GM21360 (cell line): ENCODE results near the gene ZNF81.
"Not testable (repeated sequence)": the region's sequence is repeated elsewhere in the genome, so short reads cannot be mapped to it uniquely, and the experiment has no call there.

ENCODE experiments used
- ATAC-seq: cut with Tn5 transposase; IDR thresholded peaks from one replicate; pipeline ENCODE4 v1.9.1; 2021; ENCODE audit warnings: mild to moderate bottlenecking, moderate library complexity; ENCODE audit not compliant: unreplicated experiment

Gene ZNF81

GRCh38 chrX:47843363-47843762 lies 6.7 kb downstream of the ZNF81 start:
- ATAC-seq: no peak

GRCh38 chrX:47844117-47844516 lies 7.4 kb downstream of the ZNF81 start:
- ATAC-seq: no peak

- no peak for ATAC-seq
These were observed 9.3 kb downstream of the ZNF81 start for GRCh38 chrX:47846040-47846439.

GRCh38 chrX:47849778-47850177 lies 13.1 kb downstream of the ZNF81 start:
- ATAC-seq: no peak

GRCh38 chrX:47850389-47850788 lies 13.7 kb downstream of the ZNF81 start:
- ATAC-seq: not testable (repeated sequence)

- no peak for ATAC-seq
These were observed 14.2 kb downstream of the ZNF81 start for GRCh38 chrX:47850901-47851300.

- ATAC-seq: no peak
These were observed 17.8 kb downstream of the ZNF81 start for GRCh38 chrX:47854474-47854873.

- ATAC-seq: no peak
These were observed 23.0 kb downstream of the ZNF81 start for GRCh38 chrX:47859686-47860085.

- ATAC-seq: no peak
These were observed 26.0 kb downstream of the ZNF81 start for GRCh38 chrX:47862680-47863079.

GRCh38 chrX:47863187-47863586 lies 26.5 kb downstream of the ZNF81 start:
- no peak for ATAC-seq

GRCh38 chrX:47864300-47864699 lies 27.6 kb downstream of the ZNF81 start:
- no peak for ATAC-seq

GRCh38 chrX:47864785-47865184 lies 28.1 kb downstream of the ZNF81 start:
- ATAC-seq: no peak

GRCh38 chrX:47873123-47873522 lies 36.4 kb downstream of the ZNF81 start:
- ATAC-seq: no peak

GRCh38 chrX:47877327-47877726 lies 40.6 kb downstream of the ZNF81 start:
- ATAC-seq: no peak

GRCh38 chrX:47878198-47878597 lies 41.5 kb downstream of the ZNF81 start:
- ATAC-seq: no peak

GRCh38 chrX:47879463-47879862 lies 42.8 kb downstream of the ZNF81 start:
- ATAC-seq: no peak

- ATAC-seq: no peak
These were observed 44.2 kb downstream of the ZNF81 start for GRCh38 chrX:47880927-47881326.

GRCh38 chrX:47885501-47885900 lies 48.8 kb downstream of the ZNF81 start:
- ATAC-seq: no peak

- no peak for ATAC-seq
These were observed 61.3 kb downstream of the ZNF81 start for GRCh38 chrX:47898024-47898423.

GRCh38 chrX:47900833-47901232 lies 64.1 kb downstream of the ZNF81 start:
- no peak for ATAC-seq

GRCh38 chrX:47902161-47902560 lies 65.5 kb downstream of the ZNF81 start:
- no peak for ATAC-seq

GRCh38 chrX:47915886-47916493 lies 79.3 kb downstream of the ZNF81 start:
- ATAC-seq: no peak

- ATAC-seq: no peak
These were observed 81.6 kb downstream of the ZNF81 start for GRCh38 chrX:47918274-47918673.
